ENCODE data around the gene GABRG3.

Gene GABRG3

GRCh38 chr15:27166917-27167316, 195.9 kb downstream of the GABRG3 start:
- TF ChIP-seq, protein P1, sequence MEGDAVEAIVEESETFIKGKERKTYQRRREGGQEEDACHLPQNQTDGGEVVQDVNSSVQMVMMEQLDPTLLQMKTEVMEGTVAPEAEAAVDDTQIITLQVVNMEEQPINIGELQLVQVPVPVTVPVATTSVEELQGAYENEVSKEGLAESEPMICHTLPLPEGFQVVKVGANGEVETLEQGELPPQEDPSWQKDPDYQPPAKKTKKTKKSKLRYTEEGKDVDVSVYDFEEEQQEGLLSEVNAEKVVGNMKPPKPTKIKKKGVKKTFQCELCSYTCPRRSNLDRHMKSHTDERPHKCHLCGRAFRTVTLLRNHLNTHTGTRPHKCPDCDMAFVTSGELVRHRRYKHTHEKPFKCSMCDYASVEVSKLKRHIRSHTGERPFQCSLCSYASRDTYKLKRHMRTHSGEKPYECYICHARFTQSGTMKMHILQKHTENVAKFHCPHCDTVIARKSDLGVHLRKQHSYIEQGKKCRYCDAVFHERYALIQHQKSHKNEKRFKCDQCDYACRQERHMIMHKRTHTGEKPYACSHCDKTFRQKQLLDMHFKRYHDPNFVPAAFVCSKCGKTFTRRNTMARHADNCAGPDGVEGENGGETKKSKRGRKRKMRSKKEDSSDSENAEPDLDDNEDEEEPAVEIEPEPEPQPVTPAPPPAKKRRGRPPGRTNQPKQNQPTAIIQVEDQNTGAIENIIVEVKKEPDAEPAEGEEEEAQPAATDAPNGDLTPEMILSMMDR (IDR thresholded peaks at IDR 0.05; ENCODE audit: control insufficient read depth, insufficient read depth, low read depth, low read length, missing control alignments) = no peak
- no peak overlapping the region for H3K4me3 ChIP-seq (ENCODE audit: control insufficient read depth, low read depth, low read length)
- no peak for DNase-seq (ENCODE audit: low read depth)

DNA sequence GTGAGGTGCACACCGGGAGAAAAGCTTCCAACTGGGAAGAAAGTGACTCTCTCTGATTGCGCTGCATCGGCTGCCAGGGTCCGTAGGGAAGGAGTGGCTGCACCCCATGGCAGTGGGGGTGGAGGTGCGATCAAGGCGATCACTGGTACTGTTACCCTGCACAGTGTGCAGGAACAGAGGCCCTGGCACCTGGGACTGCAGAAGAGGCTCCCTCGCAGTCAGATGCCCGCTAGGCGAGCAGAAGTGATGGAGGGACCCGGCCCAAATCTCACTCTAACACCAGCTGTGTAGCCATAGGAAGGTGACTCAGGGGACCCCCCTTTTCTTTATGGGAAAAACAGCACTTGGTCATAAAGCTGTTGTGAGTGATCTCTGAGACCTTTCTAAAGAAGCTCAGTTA, 196.8 kb downstream of the GABRG3 start:
- TF ChIP-seq, protein P1 (IDR thresholded peaks at IDR 0.05; ENCODE audit: control insufficient read depth, insufficient read depth, low read depth, low read length, missing control alignments) = no peak
- H3K4me3 ChIP-seq (ENCODE audit: control insufficient read depth, low read depth, low read length) = no peak overlapping the region

GRCh38 chr15:27170851-27171250, 199.9 kb downstream of the GABRG3 start:
- DNase-seq (ENCODE audit: low read depth) = no peak
- H3K4me3 ChIP-seq (ENCODE audit: control insufficient read depth, low read depth, low read length) = no peak overlapping the region
- TF ChIP-seq, protein P1 (IDR thresholded peaks at IDR 0.05; ENCODE audit: control insufficient read depth, insufficient read depth, low read depth, low read length, missing control alignments) = no peak

More for the DNA sequence above, 196.8 kb downstream of the GABRG3 start:
- DNase-seq (ENCODE audit: low read depth) = no peak

DNA sequence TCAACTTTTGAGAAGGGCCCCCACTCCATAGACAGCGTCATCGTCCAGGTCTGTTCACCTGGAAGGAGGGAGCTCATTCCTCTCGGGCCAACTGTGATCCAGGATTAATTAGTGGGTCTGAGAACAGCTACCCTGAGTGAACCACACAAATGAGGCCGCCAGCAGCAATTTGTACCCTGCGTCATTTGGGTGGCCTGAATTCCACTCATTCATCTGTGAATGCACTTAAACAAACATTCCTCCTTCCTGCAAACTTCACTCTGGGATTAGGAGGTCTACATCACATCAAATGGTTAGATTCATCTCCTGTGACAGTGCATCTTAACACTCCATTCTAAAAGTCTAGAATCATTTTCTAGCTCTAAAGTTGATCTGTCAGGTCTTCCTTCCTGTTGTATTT, 201.8 kb downstream of the GABRG3 start:
- no peak overlapping the region for H3K4me3 ChIP-seq (ENCODE audit: control insufficient read depth, low read depth, low read length)
- TF ChIP-seq, protein P1 (IDR thresholded peaks at IDR 0.05; ENCODE audit: control insufficient read depth, insufficient read depth, low read depth, low read length, missing control alignments) = no peak
- no peak for DNase-seq (ENCODE audit: low read depth)

GRCh38 chr15:27175472-27176153, 204.6 kb downstream of the GABRG3 start:
- TF ChIP-seq, protein P1 (IDR thresholded peaks at IDR 0.05; ENCODE audit: control insufficient read depth, insufficient read depth, low read depth, low read length, missing control alignments) = no peak
- DNase-seq (ENCODE audit: low read depth) = no peak
- H3K4me3 ChIP-seq (ENCODE audit: control insufficient read depth, low read depth, low read length) = no peak overlapping the region

- H3K4me3 ChIP-seq (ENCODE audit: control insufficient read depth, low read depth, low read length) = no peak overlapping the region
- TF ChIP-seq, protein P1 (IDR thresholded peaks at IDR 0.05; ENCODE audit: control insufficient read depth, insufficient read depth, low read depth, low read length, missing control alignments) = no peak
- DNase-seq (ENCODE audit: low read depth) = no peak
Measured at GRCh38 chr15:27176785-27177406, 205.9 kb downstream of the GABRG3 start.
